Medulla oblongata (tissue), 1 donor: ENCODE measurements around the gene FHOD1.

Experiments
- DNase-seq: peaks from one replicate; pipeline ENCODE4 v3.0.0-alpha.2; 2015; ENCODE audit errors: extremely low spot score

The FHOD1 gene

GRCh38 chr16:67247192-67248072, at the start of gene FHOD1:
TSS of gene FHOD1 (minus strand) at chr16:67247481. CDS start at chr16:67247410, 71 bp downstream.
- DNase-seq, result peak; percentile 96

- no peak for DNase-seq
Observed at GRCh38 chr16:67296420-67296819, 49.1 kb upstream of the FHOD1 start.

GRCh38 chr16:67294938-67295361, 47.7 kb upstream of the FHOD1 start:
- DNase-seq, result no peak

GRCh38 chr16:67294171-67294757, 47.0 kb upstream of the FHOD1 start:
- DNase-seq, result no peak

- DNase-seq, result no peak
Observed at GRCh38 chr16:67291461-67291860, 44.2 kb upstream of the FHOD1 start.

GRCh38 chr16:67287960-67288359, 40.7 kb upstream of the FHOD1 start:
- DNase-seq, result no peak

GRCh38 chr16:67286441-67287235, 39.4 kb upstream of the FHOD1 start:
- DNase-seq, result no peak

GRCh38 chr16:67284699-67285646, 37.7 kb upstream of the FHOD1 start:
- DNase-seq, result peak; percentile 14

- no peak for DNase-seq
Observed at GRCh38 chr16:67283826-67284555, 36.7 kb upstream of the FHOD1 start.

GRCh38 chr16:67283039-67283825, 36.0 kb upstream of the FHOD1 start:
- no peak for DNase-seq

GRCh38 chr16:67282447-67282805, 35.1 kb upstream of the FHOD1 start:
- no peak for DNase-seq

GRCh38 chr16:67281536-67282446, 34.5 kb upstream of the FHOD1 start:
- DNase-seq, result no peak

GRCh38 chr16:67280090-67281015, 33.1 kb upstream of the FHOD1 start:
- DNase-seq, result no peak

GRCh38 chr16:67279296-67280089, 32.2 kb upstream of the FHOD1 start, which contains the start of gene PLEKHG4:
TSS of gene PLEKHG4 (plus strand) at chr16:67279532. CDS start at chr16:67280045, 513 bp downstream.
- peak; percentile 59 for DNase-seq

- no peak for DNase-seq
Observed at GRCh38 chr16:67278773-67279295, 31.6 kb upstream of the FHOD1 start.

GRCh38 chr16:67277999-67278772, 30.9 kb upstream of the FHOD1 start:
- no peak for DNase-seq
